HG03432 (cell line): ENCODE results near the gene CD24.
"Not testable (repeated sequence)": the region's sequence is repeated elsewhere in the genome, so short reads cannot be mapped to it uniquely, and the experiment has no call there.

Experiments used
- ATAC-seq: cut with Tn5 transposase; IDR thresholded peaks from one replicate; pipeline ENCODE4 v1.9.1; 2021; ENCODE audit warnings: mild to moderate bottlenecking, moderate library complexity; ENCODE audit not compliant: unreplicated experiment

The CD24 gene, protein sequence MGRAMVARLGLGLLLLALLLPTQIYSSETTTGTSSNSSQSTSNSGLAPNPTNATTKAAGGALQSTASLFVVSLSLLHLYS

DNA sequence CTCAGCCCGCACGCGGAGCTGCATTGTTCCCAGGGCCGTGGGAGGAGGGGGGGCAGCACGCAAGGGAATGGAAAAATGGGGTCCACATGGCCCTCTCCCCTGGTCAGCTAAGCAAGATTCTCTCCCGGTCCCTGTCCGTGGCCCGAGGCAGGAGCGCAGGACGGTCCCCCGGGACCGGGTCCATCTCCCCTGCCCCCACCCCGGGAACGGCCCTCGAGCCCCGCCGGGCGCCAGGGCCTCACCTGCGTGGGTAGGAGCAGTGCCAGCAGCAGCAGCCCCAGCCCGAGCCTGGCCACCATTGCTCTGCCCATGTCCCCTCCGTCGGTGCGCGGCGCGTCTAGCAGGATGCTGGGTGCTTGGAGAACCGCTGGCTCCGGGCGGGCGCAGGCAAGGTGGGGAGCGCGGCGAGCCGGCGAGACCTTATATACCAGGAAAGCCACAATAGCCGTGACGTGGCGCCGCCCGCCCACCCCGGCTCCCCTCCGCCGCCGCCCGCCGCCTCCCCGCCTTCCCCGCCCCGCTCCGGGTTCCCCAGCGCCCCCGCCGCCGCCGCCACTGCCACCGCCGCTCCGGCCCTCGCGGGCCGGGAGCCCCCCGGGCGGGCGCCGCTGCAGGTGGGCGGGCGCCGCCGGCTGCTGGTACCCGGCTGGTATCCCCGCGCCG lies at the start of gene CD24:
CD24 (minus strand) TSS at position 394 of the 663 bp plus-strand sequence; CDS start at position 311, 83 bp downstream.
- ATAC-seq = peak; percentile 40

DNA sequence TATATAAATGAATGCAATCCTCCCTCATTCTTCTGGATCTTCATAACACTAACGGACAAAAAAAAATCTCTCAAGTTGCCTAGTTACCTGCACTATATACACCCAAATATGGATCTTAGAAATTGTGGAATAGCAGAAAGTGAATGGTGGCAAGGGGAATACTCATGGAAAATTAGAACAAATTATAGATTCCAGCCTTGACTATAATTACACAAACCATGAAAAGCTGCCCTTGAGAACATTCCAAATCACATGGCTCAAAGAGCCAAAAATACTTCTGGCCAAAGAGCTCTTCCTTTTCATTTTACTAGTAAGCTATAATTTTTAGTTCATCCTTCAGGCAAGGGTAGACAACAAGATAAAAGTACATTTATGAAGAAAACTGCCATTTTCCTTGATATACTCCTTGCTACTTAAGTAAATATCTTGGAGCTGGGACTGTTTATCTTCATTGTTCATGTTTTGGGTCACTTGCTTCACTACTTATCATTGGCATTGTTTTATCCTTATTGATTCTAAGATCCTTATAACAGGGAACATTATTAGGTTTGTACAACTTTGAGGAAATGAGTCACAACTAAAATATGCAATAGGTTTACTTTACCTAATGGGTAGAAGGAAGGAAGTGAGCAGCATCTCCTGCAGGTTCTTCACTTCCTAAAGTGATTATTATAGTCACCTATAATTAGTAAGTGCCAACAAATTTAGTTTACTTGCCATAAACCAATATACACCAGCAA lies 47.1 kb upstream of the CD24 start:
- ATAC-seq = no peak

DNA sequence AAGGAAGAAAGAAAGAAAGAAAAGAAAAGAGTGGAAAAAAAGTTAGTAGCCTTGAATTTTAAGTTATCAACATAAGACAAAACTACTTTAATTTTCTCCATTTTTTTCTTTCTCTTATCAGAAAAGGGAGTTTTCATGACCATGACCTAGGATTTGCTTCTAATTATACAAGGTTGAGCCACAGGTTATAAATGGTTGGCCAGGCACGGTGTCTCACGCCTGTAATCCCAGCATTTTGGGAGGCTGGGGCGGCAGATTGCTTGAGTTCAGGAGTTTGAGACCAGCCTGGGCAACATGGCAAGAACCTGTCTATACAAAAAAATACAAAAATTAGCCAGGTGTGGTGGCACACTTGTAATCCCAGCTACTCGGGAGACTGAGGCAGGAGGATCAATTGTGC lies 45.7 kb upstream of the CD24 start:
- ATAC-seq = no peak

DNA sequence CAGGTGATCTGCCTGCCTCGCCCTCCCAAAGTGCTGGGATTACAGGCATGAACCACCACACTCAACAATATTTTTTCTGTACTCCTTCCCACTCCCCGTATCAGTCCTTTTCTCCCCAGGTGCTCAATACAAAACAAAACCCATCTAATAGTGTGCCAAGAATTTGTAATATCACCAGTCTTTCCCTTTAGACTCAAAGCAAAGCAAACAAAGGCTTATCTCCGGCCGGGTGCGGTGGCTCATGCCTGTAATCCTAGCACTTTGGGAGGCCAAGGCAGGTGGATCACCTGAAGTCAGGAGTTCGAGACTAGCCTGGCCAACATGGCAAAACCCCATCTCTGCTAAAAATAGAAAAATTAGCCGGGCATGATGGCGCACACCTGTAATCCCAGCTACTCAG lies 45.1 kb upstream of the CD24 start:
- ATAC-seq = not testable (repeated sequence)

- ATAC-seq = no peak
Observed at GRCh38 chr6:107019047-107019446, 44.5 kb upstream of the CD24 start.

DNA sequence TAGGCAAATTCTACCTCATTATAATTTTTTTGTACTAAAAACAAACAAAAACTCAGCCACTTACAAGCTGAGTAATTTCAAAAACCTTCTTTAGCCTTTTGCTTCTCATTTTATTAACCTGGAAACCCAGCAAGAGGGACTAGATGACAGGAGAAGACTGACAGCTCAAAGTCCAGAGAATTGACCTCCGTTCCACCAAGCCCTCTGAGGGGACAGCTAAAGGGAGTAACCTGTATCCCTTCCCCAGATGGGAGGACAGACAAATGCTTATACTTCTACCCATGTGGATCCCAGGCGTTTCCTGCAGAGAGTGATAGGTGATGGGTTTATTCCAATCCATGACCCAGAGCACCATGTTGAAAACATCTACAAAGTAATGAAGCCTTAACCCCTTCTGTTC lies 35.0 kb upstream of the CD24 start:
- no peak for ATAC-seq

- ATAC-seq = no peak
Observed at GRCh38 chr6:106997392-106998158, 23.0 kb upstream of the CD24 start.

DNA sequence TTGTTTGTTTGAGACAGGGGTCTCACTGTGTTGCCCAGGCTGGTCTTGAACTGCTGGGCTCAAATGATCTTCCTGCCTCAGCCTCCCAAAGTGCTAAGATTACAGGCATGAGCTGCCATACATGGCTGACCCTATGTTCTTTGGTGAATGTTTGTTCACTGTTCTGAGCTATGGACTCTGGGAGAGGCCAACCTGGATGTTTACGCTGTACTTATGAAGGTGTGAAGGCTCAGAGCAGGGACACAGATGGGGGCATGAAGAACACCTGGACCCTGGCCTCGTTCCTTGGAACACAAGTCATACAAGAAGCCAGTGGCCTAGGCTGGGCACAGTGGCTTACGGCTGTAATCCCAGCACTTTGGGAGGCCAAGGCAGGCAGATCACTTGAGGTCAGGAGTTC lies 21.1 kb upstream of the CD24 start:
- ATAC-seq = no peak

DNA sequence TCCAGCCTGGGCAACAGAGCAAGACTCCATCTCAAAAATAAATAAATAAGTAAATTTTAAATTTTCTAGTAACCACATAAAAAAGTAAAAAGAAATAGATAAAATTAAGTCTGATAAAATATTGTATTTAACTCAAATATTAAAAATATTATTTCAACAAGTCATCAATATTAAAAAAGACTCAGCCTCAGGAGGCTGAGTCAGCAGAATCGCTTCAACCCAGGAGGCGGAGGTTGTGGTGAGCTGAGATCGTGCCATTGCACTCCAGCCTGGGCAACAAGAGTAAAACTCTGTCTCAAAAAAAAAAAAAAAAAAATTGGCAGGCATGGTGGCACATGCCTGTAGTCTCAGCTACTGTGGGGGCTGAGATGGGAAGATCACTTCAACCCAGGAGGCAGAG lies 15.2 kb upstream of the CD24 start:
- not testable (repeated sequence) for ATAC-seq

GRCh38 chr6:106988664-106989063 lies 14.1 kb upstream of the CD24 start:
- ATAC-seq = no peak

DNA sequence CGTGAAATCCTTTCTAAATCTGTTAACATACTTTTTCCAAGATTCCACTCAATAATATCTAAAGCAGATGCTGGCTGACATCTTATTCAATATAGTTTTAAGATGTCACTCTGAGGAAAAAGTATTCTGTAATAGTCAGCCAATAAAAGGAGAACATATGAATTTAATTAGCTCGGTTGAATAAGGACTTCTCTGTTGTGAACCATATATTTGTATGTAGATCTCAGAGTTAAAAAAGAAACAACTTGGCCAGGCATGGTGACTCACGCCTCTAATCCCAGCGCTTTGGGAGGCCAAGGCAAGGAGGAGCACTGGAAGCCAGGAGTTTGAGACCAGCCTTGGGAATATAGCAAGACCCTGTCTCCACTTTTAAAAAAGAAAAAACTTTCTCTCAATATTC lies 7.4 kb upstream of the CD24 start:
- no peak for ATAC-seq

- ATAC-seq = no peak
Observed at GRCh38 chr6:106980926-106981325, 6.4 kb upstream of the CD24 start.

DNA sequence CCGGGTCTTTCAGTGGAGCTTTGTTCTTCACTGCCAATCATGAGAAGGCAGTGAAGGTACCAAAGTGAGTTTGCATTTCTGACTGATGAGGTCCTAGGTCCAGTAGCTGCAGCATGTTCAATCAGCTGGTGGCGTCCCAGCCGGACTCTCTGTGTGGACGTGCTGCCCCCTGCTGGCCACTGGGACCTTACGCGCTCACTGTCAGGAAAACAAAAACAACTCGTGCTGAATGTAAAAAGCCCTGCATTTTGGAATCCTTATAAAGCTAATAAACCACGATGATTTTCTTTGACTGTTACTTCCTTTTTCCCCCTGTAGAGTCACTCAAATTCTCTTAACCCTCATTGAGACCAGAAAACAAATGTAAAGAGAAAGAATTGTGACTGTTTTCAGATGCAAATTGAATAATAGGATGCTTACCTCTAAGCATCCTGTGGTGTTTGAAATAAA lies 4.9 kb upstream of the CD24 start:
- peak; percentile 43 for ATAC-seq

GRCh38 chr6:106977246-106977645 lies 2.7 kb upstream of the CD24 start:
- ATAC-seq = no peak

DNA sequence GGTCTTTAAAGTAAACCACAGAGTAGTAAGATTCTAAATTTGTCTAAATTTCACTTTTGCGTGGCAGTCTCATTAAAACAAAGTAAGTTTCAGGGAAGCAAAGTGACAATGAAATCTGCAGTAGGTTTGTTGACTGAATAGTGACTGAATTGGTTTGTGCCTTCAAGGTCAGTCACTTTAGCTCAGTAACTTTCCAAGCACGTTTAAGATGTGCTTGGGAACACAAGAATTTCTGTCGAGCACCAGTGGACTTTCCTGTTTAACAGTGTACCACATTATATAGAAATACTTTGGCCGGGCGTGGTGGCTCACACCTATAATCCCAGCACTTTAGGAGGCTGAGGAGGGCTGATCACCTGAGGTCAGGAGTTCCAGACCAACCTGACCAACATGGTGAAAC lies 1.7 kb upstream of the CD24 start:
- ATAC-seq = no peak

GRCh38 chr6:106975738-106976064 lies 1.2 kb upstream of the CD24 start:
- ATAC-seq = no peak

- peak; percentile 69 for ATAC-seq
Observed at GRCh38 chr6:106974999-106975737, 639 bp upstream of the CD24 start.

GRCh38 chr6:106973836-106974335 lies 643 bp downstream of the CD24 start:
- ATAC-seq = peak; percentile 9

GRCh38 chr6:106973018-106973835 lies 1.3 kb downstream of the CD24 start:
- ATAC-seq = no peak

GRCh38 chr6:106972500-106972899 lies 2.0 kb downstream of the CD24 start:
- no peak for ATAC-seq
